HCT116 (cell line): ENCODE measurements around the gene CHRNB1. TPM values are rescaled to one million over a fixed set of nuclear protein-coding genes. Genes with fewer than 3 reads are reported as not detected.

Experiments
- total RNA-seq: library from RNA; stranded (reverse); gene quantifications from one replicate; pipeline ENCODE4 v1.2.1, GENCODE V29; 2021; ENCODE audit not compliant: unreplicated experiment

CHRNB1 gene
- total RNA-seq, 1 experiment from 2014 or later: 10.4 TPM

Other genes starting within 250 kb of the CHRNB1 start
- 15.0 TPM for gene DLG4, start 225.2 kb upstream of the CHRNB1 start, total RNA-seq
- gene ACADVL, start 225.1 kb upstream of the CHRNB1 start, total RNA-seq: 554 TPM
- 69.7 TPM for gene DVL2, start 210.5 kb upstream of the CHRNB1 start, total RNA-seq
- gene PHF23, start 205.6 kb upstream of the CHRNB1 start, total RNA-seq: 48.5 TPM
- 287 TPM for gene GABARAP, start 202.6 kb upstream of the CHRNB1 start, total RNA-seq
- gene CTDNEP1, start 193.3 kb upstream of the CHRNB1 start, total RNA-seq: 143 TPM
- gene ELP5, start 192.8 kb upstream of the CHRNB1 start, total RNA-seq: 81.7 TPM
- gene CLDN7, start 182.6 kb upstream of the CHRNB1 start, total RNA-seq: 286 TPM
- 2.5 TPM for gene SLC2A4, start 163.3 kb upstream of the CHRNB1 start, total RNA-seq
- gene YBX2, start 150.4 kb upstream of the CHRNB1 start, total RNA-seq: 2.3 TPM
- 1,139 TPM for gene EIF5A, start 137.4 kb upstream of the CHRNB1 start, total RNA-seq
- 61.3 TPM for gene GPS2, start 129.7 kb upstream of the CHRNB1 start, total RNA-seq
- gene NEURL4, start 115.7 kb upstream of the CHRNB1 start, total RNA-seq: 56.9 TPM
- gene ACAP1, start 108.5 kb upstream of the CHRNB1 start, total RNA-seq: 8.8 TPM
- gene KCTD11, start 92.9 kb upstream of the CHRNB1 start, total RNA-seq: 5.4 TPM
- gene TMEM95, start 89.9 kb upstream of the CHRNB1 start, total RNA-seq: not detected
- gene TNK1, start 64.0 kb upstream of the CHRNB1 start, total RNA-seq: 16.8 TPM
- gene PLSCR3, start 50.5 kb upstream of the CHRNB1 start, total RNA-seq: 43.8 TPM
- gene TMEM256, start 41.0 kb upstream of the CHRNB1 start, total RNA-seq: 110 TPM
- 60.5 TPM for gene NLGN2, start 37.2 kb upstream of the CHRNB1 start, total RNA-seq
- gene SPEM1, start 24.7 kb upstream of the CHRNB1 start, total RNA-seq: 0.32 TPM
- not detected for gene SPEM2, start 19.4 kb upstream of the CHRNB1 start, total RNA-seq
- gene SPEM3, start 16.2 kb upstream of the CHRNB1 start, total RNA-seq: not detected
- gene TMEM102, start 9.6 kb upstream of the CHRNB1 start, total RNA-seq: 16.4 TPM
- gene FGF11, start 5.5 kb upstream of the CHRNB1 start, total RNA-seq: 6.1 TPM
- 17.1 TPM for gene ZBTB4, start 34.6 kb downstream of the CHRNB1 start, total RNA-seq
- not detected for gene SLC35G6, start 36.4 kb downstream of the CHRNB1 start, total RNA-seq
- gene POLR2A, start 39.3 kb downstream of the CHRNB1 start, total RNA-seq: 205 TPM
- 12.3 TPM for gene TNFSF12, start 104.0 kb downstream of the CHRNB1 start, total RNA-seq
- 0.71 TPM for gene TNFSF13, start 113.7 kb downstream of the CHRNB1 start, total RNA-seq
- gene SENP3, start 116.9 kb downstream of the CHRNB1 start, total RNA-seq: 73.8 TPM
- 7.0 TPM for gene CD68, start 134.6 kb downstream of the CHRNB1 start, total RNA-seq
- 50.9 TPM for gene MPDU1, start 138.8 kb downstream of the CHRNB1 start, total RNA-seq
- 0.69 TPM for gene SOX15, start 145.0 kb downstream of the CHRNB1 start, total RNA-seq
- 49.7 TPM for gene FXR2, start 169.8 kb downstream of the CHRNB1 start, total RNA-seq
- 54.9 TPM for gene SAT2, start 182.8 kb downstream of the CHRNB1 start, total RNA-seq
- gene SHBG, start 185.1 kb downstream of the CHRNB1 start, total RNA-seq: not detected
- gene ATP1B2, start 205.9 kb downstream of the CHRNB1 start, total RNA-seq: not detected
- gene TP53, start 242.4 kb downstream of the CHRNB1 start, total RNA-seq: 110 TPM
- gene WRAP53, start 243.4 kb downstream of the CHRNB1 start, total RNA-seq: 28.8 TPM